Tibial nerve (tissue), 4 donors: ENCODE measurements around the gene LAMB1. TPM values are rescaled to one million over a fixed set of nuclear protein-coding genes. Genes with fewer than 3 reads are reported as not detected.
A peak's percentile ranks its signal among the peaks of the same experiment; 100 is the strongest.

Experiments used
- DNase-seq, 2 donors: peaks; one replicate each; pipeline ENCODE4 v3.0.0-alpha.2; 2019; ENCODE audit warnings: low spot score in 2 of 2
- H3K27ac ChIP-seq, 4 donors: fragments of 200-600 bp; sonication (generic) in 3 of 4; one replicate each; pipeline ENCODE4 v1.5.1; 2017 to 2019; ENCODE audit warnings: mild to moderate bottlenecking in 1 of 4
- H3K27me3 ChIP-seq, 2 donors: fragments of 200-600 bp; sonication (generic) in 1 of 2; one replicate each; pipeline versions ENCODE4 v1.5.1 to v1.6.0; 2017 to 2019
- H3K36me3 ChIP-seq, 3 donors: fragments of 200-600 bp; sonication (generic); one replicate each; pipeline ENCODE4 v1.5.1; 2018 to 2019
- H3K4me1 ChIP-seq, 4 donors: fragments of 200-600 bp; sonication (generic) in 3 of 4; one replicate each; pipeline ENCODE4 v1.5.1; 2017 to 2019
- H3K4me3 ChIP-seq, 4 donors: fragments of 200-600 bp; sonication (generic) in 3 of 4; one replicate each; pipeline ENCODE4 v1.5.1; 2017 to 2019; ENCODE audit warnings: mild to moderate bottlenecking in 1 of 4, moderate library complexity in 1 of 4
- H3K9me3 ChIP-seq, 4 donors: fragments of 200-600 bp; sonication (generic) in 3 of 4; one replicate each; pipeline ENCODE4 v1.5.1; 2017 to 2019
- CTCF ChIP-seq, 5 experiments: fragments of 200-600 bp in 3 of 5; fragments of 450-650 bp in 2 of 5; sonication (generic) in 3 of 5; IDR thresholded peaks; one replicate each; pipeline ENCODE4 v1.5.1; 2016 to 2019; ENCODE audit warnings: antibody characterized with exemption in 5 of 5, mild to moderate bottlenecking in 3 of 5, moderate library complexity in 2 of 5
- EP300 ChIP-seq, 2 donors: sonication (generic); formaldehyde crosslinking; IDR thresholded peaks; one replicate each; pipeline ENCODE4 v1.6.1; 2017; ENCODE audit warnings: antibody characterized with exemption in 2 of 2, mild to moderate bottlenecking in 1 of 2
- POLR2A ChIP-seq, 2 donors: fragments of 450-650 bp; IDR thresholded peaks; one replicate each; pipeline ENCODE4 v1.6.1; 2017; ENCODE audit warnings: antibody characterized with exemption in 2 of 2, mild to moderate bottlenecking in 2 of 2, moderate library complexity in 2 of 2
- WGBS, 2 donors: methylation state at CpG; one replicate each; pipeline ENCODE4 v1.1.5; 2018; 5-methylcytosine and 5-hydroxymethylcytosine counted together
- total RNA-seq, 4 donors: library from RNA; depleted of rRNA; stranded (reverse); fragments of >200 nt; gene quantifications; one replicate each; pipeline ENCODE4 v1.1.0, GENCODE V29; 2016

The LAMB1 gene
- total RNA-seq, 4 donors from 2014 or later: 232 to 563 (median 357) TPM

- 83 to 88% methylated on average over 2 of the region's 2 CpGs for WGBS, 2 donors
- H3K4me3 ChIP-seq: no peak overlapping the region
- TF ChIP-seq POLR2A (IDR thresholded peaks at IDR 0.05) (no peak), CTCF (IDR thresholded peaks at IDR 0.05) (no peak), EP300 (IDR thresholded peaks at IDR 0.05) (no peak)
- no peaks in the 10 kb centered on the region for H3K27me3 ChIP-seq
- no peak overlapping the region for H3K27ac ChIP-seq
- no peaks in the 10 kb centered on the region for H3K4me1 ChIP-seq
- no peaks in the 10 kb centered on the region for H3K9me3 ChIP-seq
- no peaks in the 10 kb centered on the region for H3K36me3 ChIP-seq
- DNase-seq: no peak
Observed at GRCh38 chr7:108020585-108020984, 17.6 kb upstream of the LAMB1 start.

- Histone ChIP-seq H3K4me3 (no peak overlapping the region), H3K27ac (no peak overlapping the region), H3K36me3 (no peaks in the 10 kb centered on the region), H3K27me3 (no peaks in the 10 kb centered on the region), H3K9me3 (no peaks in the 10 kb centered on the region), H3K4me1 (peaks cover 0 to 5% (median 0%) of the 10 kb centered on the region in 4 donors)
- DNase-seq: no peak
- 91 to 96% methylated on average over 4 of the region's 4 CpGs for WGBS, 2 donors
- TF ChIP-seq POLR2A (IDR thresholded peaks at IDR 0.05): no peak
Observed at GRCh38 chr7:108018668-108019067, 15.7 kb upstream of the LAMB1 start.

- 87% methylated on average over 4 of the region's 4 CpGs for WGBS, 2 donors
- no peak for DNase-seq
- Histone ChIP-seq H3K9me3 (no peaks in the 10 kb centered on the region), H3K27ac (no peak overlapping the region), H3K4me3 (no peak overlapping the region), H3K36me3 (no peaks in the 10 kb centered on the region), H3K4me1 (peaks cover 0 to 5% (median 0%) of the 10 kb centered on the region in 4 donors), H3K27me3 (no peaks in the 10 kb centered on the region)
- no peak for TF ChIP-seq EP300 (IDR thresholded peaks at IDR 0.05)
- no peak for TF ChIP-seq CTCF (IDR thresholded peaks at IDR 0.05)
- no peak for TF ChIP-seq POLR2A (IDR thresholded peaks at IDR 0.05)
Observed at GRCh38 chr7:108017776-108018151, 14.8 kb upstream of the LAMB1 start.

GRCh38 chr7:108016841-108017775, 14.1 kb upstream of the LAMB1 start:
- WGBS, 2 donors: 43 to 50% methylated on average over 2 of the region's 2 CpGs
- Histone ChIP-seq H3K27ac (no peak overlapping the region), H3K36me3 (no peaks in the 10 kb centered on the region), H3K4me1 (peaks cover 0 to 5% (median 0%) of the 10 kb centered on the region in 4 donors), H3K4me3 (no peak overlapping the region), H3K27me3 (no peaks in the 10 kb centered on the region), H3K9me3 (no peaks in the 10 kb centered on the region)
- TF ChIP-seq POLR2A (IDR thresholded peaks at IDR 0.05) (no peak), EP300 (IDR thresholded peaks at IDR 0.05) (no peak), CTCF (IDR thresholded peaks at IDR 0.05) (peak in 4 of 5 experiments; percentile 23 to 54 (median 43))
- DNase-seq: peak in 1 of 2 donors; percentile 32

GRCh38 chr7:108015740-108016139, 12.8 kb upstream of the LAMB1 start:
- WGBS, 2 donors: 66 to 67% methylated on average over 2 of the region's 2 CpGs
- Histone ChIP-seq H3K4me3 (no peak overlapping the region), H3K27me3 (no peaks in the 10 kb centered on the region), H3K36me3 (no peaks in the 10 kb centered on the region), H3K4me1 (peaks cover 0 to 5% (median 0%) of the 10 kb centered on the region in 4 donors), H3K27ac (no peak overlapping the region), H3K9me3 (no peaks in the 10 kb centered on the region)
- DNase-seq: no peak
- TF ChIP-seq EP300 (IDR thresholded peaks at IDR 0.05) (no peak), CTCF (IDR thresholded peaks at IDR 0.05) (no peak), POLR2A (IDR thresholded peaks at IDR 0.05) (no peak)
